Pons (tissue), 1 donor: ENCODE measurements around the gene PLXDC2.
"Not testable (repeated sequence)": the region's sequence is repeated elsewhere in the genome, so short reads cannot be mapped to it uniquely, and the experiment has no call there.

Experiments used
- DNase-seq: peaks from one replicate; pipeline ENCODE4 v3.0.0-alpha.2; 2016; ENCODE audit warnings: low spot score

PLXDC2 gene

DNA sequence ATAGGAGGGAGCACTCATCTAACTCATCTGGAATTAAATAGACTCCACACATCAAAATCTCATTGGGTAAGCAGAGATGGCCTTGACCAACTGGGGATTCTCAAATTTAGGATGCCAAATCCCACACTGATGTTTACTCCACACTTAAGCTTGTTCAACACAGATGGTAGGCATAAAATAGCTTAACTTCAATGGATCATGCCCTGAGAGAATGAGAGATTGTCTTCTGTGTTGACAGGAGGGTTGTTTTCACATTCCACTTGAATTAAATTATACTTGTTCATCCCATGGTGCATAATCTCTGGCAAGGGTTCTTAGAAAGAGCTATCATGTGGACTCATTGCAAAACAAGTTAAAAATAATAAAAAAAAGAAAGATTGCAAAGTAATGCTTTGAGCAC lies 391.4 kb downstream of the PLXDC2 start:
- no peak for DNase-seq

DNA sequence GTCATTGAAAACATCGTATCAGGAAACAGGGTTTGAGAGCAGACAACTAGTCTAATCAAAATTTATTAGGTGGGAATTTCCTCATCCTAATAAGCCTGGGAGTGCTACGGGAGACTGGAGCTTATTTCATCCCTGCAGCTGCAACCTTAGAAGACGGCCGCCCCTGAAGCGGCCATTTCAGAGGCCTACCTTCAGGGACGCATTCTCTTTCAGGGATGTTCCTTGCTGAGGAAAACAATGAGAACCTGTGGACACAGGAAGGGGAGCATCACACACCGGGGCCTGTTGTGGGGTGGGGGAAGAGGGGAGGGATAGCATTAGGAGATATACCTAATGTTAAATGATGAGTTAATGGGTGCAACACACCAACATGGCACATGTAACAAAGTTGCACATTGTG lies 392.9 kb downstream of the PLXDC2 start:
- not testable (repeated sequence) for DNase-seq

DNA sequence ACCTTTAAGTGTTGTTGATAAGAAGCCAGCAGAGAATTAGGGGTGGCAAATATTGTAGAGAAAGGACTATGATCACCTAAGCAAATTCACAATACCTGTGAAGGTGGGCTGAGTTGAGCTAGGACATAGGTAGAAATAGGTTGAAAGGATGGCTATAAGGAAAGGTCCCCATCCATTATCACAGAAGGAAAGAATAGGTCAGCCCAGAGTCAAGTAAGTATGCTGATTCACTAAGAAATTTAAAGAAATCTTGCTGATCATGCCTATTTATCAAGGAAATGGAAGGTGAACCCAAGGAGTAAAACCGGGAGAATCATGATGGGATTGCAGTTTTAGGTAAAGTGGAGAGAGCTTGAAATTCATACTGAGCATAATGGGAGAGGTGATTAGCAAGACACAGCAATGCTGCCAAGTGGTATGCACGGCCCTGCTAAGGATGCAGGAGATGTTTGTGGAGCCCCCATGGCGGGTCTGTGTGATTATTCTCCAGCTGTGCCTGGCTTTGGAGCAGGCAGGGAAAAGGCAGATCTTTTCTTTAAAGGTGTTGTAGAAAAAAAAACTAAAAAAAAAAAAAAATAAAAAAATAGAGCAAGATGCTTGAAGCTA lies 399.4 kb downstream of the PLXDC2 start:
- no peak for DNase-seq

DNA sequence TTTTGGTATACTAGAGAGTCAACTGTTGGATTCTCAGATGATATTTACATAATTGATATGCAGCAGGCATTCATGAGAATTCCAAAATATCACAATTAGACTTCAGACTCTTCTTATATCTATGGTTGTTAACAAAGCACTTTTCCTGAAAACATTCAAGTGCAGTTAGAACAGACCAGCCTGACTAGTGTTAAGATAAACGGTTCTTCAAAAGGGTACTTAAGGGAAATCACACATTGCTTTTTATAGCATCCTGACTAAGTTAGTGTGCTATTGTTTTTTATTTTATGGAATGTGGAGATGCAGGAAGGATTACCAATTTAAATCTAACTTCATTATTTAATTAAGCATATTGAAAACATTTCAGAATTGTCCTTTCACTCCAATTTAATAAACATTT lies 405.1 kb downstream of the PLXDC2 start:
- no peak for DNase-seq

DNA sequence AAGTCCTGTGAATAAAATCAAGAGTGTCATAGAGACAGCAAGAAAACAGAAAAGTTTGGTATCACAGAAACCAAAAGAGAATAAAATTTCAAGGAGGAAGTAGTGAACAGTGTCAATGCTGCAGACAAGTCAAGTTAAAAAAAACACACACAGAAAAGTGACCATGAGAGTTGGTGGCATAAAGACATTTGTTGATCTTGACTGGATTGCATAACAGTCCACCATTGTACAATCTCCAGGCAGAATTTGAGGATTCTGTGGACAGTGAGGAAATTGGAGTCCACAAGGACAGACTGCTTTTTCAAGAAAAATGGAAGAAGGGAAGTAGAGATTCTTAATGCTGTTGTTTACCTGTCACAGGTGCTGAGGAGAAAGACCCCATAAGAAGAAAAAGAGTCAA lies 412.5 kb downstream of the PLXDC2 start:
- no peak for DNase-seq

DNA sequence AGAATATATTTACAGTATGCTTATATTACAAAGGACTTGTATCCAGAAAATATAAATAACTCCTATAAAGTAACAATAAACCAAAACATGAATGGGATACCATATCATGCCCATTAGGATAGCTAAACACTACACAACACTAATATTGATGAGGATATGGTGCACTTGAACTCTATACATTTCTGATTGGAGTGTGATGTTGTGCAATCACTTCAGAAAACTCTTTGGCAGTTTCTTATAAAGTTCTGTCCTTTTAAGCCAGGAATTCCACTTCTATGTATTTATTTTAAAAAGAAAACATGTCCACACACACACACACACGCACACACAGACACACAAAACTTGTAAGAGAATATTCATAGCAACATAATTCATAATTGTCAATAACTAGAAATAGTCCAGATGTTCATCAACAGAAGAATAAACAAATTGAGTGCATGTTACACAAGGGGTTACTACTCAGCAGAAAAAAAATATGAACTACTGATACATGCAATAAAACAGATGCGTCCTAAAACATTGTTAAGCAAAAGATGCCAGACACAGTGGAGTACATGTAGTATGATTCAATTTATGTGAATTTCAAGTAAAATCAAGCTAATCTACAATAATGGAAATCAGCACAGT lies 416.0 kb downstream of the PLXDC2 start:
- no peak for DNase-seq

DNA sequence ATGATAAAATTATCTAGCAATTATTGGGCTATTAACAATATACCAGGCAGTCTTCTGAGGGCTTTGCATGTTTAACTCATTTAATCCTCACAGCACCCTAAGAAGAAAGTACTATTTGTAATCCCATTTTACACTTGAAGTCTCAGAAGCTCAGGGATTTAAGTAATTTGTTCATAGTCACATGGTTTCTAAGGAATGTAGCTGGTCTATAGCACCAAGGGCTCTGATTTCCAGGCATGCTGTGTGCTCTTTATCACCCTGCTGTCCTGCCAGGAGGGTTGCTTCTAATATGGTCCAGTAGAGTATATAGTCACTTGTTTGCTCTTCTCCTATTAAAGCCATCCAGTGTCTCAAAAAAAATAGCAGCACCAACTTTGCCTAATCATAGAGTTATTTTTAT lies 417.2 kb downstream of the PLXDC2 start:
- DNase-seq: no peak

DNA sequence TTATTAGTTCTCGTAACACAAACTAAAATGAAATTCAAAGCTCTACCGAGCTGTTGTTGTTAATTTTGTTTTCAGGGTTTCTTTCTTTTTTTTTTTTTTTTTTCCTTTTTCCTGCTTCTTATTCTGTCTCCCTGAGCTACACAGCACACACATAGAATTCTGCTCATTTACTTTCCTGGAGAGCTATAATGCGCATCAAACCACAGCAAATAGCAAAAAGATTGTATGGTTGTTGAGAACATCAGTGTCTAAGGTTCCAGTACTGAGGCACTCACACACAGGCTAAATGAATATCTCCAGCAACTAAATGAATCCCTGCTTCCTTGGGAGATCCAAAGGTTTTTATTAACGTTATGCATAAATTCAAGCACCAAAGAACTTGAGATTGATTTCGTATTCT lies 418.3 kb downstream of the PLXDC2 start:
- no peak for DNase-seq

DNA sequence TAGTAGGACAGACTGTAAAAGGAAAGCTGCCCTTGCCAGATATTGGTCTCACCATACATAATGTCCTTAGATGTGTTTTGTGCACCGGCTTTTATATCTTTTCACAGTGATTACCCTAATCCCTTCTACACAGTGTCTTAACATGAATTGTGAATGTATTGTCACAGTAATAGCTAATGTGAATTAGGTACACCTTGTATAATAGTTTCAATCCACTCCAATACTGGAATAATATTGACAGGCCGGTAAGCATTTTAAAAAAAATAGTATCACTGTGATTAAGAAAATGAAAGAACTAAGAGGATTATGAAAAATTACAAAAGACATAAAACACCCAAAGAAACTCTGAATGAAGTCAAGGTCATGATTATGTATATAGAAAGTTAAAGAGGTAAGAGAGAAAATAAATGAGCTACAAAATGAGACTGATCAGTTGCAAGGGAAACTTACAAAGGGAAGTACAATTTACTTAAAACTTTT lies 420.9 kb downstream of the PLXDC2 start:
- DNase-seq: no peak

DNA sequence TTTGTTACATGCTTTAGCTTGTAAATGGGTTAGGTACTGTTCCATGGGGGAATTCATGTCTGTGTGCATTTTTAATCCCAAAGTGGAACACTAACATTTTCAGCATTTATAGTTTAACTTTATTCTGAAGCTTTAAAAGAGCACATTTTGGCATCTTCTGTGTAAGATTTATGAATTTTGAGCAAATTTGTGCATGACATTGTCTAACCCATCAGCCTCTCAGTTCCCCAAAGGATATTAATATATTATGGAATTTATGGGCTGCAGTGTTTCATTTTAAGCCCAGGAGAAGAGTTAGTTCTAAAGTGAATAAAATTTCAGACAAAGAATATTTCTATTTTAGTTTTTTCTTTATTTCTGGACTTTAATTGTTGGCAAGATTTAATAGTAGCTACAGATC lies 421.4 kb downstream of the PLXDC2 start:
- DNase-seq: no peak

DNA sequence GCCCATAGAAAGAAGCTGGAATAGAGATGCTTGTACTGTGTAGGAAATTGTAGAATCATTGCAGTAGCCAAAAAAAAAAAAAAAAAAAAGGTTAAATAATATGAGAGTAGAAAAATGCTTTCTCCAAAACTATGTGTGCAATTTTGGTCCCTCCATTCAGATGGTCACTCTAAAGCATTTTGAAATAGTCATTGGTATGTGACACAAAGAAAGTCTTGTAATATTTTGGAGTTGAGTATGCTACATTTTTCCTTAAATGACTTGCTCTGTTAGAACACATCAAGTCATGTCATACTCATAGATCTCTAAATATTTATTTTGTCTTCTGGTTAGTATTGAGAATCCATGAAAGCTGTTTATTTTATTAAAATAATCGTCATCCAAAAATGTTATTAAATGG lies 424.4 kb downstream of the PLXDC2 start:
- DNase-seq: no peak

DNA sequence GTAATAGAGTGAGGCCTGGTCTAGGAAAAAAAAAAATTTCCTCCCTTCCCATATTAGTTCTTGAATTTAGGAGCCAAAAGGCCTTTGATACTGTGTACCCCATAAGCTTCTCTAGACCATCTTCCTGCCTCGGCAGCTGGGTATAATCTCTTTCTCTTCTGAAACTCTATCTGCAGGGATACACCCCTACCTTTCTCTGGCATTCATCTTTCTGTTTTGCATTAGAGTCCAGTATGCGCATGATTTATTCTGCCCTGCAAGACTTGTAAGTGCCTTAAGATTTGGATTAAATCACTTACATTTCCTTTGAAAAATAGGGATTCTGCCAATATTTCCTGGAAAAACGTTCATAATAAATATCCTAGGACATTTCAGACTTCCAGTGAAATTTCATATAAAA lies 431.2 kb downstream of the PLXDC2 start:
- DNase-seq: no peak

DNA sequence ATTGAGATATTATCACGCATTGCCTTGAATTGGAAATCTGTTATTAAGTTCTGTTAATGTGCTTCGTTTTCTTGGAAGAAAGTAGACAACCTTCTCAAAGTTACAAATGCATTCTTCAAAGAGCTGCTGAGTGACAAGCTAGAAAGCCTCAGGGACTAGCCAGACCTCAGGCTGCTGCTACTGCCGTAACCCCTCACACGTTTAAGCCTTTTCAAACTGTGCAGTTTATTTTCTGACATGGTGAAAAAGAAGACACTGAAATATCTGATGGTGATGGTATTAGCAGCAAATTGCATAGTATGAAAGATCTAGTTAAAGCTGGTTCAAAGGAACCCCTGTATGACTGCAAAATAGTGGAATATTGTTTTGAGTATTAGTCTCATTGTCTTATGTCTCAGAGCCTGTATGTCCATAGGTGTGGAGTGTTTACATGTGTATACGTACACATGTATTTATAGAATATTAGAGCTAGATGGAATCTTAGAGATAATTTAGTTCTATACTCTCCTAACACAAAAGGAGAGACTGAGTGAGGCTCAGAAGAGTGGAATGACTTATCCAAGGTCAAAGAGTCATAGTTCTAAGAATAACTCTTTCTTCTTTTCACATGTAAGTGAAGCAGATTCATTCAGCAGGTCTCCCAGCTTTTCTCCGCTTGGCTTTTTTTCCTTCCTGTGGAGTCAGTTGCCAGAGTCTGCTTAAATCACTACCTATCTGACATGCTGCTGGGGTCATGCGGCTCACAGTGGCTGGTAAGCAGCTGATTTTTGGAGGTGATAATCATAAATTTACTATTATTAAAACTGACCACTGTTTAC lies 431.9 kb downstream of the PLXDC2 start:
- no peak for DNase-seq

DNA sequence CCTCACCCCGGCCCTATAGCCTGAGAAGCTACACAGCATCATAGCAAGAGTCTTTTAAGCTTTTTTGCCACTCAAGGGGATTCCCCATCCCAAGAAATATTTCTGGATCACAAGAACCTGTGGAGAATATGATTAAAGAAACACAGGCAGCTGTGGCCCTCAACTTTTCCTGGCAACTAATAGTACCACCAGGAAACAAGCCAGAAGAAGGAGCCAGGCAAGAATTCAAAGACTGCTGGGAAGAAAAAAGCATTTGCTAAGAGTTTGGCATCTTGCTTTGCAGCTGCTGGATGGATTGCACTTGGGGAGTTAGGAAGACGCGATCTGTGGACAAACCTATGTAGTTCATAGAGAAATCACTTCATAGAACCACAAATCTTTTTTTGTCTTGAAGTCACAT lies 437.8 kb downstream of the PLXDC2 start:
- peak; percentile 52 for DNase-seq

DNA sequence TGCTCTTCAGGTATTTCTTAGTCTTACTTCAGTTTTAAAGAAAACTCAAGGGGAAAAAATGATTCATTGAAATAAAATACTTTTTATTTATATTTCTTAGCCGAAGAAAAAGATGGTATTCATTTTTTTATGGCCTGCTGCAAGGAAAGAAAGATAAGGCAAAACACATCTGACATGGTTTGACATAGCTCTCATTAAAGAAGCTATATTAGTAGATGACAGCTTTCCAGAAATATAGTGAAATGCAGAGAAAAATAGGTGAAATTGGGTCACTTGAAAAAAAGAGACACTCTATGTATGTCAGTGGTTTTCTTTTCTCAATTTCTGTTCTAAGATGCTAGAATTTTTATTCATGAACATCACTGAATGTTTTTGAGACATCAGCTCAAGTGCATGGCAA lies 438.3 kb downstream of the PLXDC2 start:
- no peak for DNase-seq

DNA sequence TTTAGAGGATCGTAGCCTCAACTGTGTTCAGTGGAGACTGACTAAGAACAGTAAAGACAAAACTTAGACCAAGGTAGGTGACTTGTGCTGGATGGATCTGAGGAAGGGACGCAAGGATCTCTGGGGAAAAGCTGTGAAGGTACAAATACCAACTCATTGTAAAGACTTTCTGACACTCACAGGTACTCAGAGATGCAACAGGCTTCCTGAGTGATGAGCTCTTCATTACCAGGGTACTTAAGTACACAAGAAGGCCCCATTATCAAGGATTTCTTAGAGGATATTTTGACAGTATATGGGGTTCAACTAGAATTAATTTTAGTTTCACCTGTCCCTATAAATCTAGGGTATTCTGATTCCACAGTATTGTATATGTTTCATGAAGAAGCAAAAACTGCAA lies 440.7 kb downstream of the PLXDC2 start:
- DNase-seq: no peak

DNA sequence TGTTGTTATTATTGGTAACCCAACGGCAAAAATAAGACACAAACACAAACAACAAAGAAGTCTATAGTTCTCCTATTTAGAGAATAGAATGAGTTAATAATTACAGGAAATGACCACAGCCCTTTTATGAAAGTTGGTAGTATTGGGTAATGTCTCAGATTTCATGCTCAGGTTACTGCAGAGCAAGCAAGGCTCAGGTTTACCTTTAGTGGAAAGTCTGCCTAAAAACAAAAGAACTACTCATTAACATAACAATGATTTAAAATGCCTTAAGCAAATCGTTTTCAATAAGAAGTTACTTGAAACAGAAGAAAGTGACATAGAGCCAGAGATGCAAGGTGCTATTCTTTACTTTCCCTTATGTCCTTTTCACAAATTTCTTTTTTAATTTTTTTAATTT lies 441.2 kb downstream of the PLXDC2 start:
- no peak for DNase-seq

DNA sequence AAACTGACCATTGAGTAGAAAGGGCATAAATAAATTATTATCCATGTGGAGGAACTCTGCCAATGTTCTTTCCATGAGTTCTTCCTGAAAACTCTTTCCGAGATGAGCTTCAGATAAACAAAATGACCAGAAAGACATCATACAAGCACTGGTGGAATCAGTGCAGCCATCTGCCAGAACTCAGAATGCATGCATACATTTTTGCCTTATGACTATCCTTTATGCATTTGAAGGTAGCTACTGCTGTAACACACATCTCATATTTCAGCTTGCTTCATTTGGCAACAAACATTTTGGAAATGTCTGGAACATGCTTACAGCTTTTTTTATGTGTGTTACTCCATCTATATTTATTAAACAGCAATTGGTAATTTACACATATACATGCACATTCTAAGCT lies 448.9 kb downstream of the PLXDC2 start:
- no peak for DNase-seq

DNA sequence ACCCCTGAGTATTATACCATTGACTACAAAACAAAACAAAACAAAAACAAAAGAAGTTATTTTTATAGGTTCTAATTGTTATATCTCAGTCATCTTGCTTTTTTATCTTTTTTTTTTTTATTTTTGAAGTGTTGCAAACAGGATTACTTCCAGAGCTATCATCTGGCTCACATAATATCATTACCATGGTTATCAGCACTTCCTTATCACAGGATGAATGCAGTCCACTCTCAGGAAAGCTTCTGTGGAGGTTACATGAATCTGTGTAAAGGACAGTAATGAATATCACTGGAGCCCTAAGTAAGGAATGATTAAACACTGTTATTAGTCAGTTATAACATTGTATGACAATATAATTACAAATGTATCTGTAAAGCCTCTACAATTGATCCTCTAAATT lies 451.5 kb downstream of the PLXDC2 start:
- DNase-seq: no peak

DNA sequence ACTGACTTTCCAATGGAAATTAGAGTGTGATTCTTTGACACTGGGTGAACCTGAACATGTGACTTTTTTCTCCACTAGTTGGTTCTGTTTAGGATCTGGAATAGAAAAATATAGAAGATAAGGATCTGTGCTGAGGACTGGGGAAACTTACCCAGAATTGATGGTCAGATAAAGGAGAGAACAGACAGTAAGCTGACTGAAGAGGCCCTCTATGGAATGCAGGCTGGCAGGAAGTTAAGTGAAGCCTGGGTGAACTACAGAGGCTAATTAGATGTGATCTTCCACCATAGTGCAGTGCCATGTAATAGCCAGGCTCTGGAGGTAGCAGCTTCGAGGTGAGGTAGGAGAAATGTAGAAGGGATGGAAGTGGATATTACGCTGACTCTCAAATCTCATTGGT lies 455.3 kb downstream of the PLXDC2 start:
- DNase-seq: no peak

DNA sequence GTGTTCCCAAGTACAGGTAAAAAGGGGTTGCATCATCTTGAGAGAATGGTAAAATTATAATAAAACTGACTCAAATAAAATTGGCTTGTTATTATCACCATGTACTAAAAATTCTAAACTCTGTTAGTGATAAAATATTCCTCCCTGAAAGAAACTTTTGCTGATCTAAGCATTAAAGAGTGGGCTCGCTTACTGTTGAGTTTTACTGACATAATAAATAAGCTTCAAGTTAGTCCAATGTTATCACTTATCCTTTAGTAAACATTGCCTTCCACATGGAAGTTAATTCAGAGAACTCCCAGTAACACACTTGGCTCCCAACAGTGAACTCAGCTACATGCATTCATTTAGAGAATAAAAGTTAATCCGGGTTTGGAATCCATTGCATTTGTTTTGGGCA lies 456.4 kb downstream of the PLXDC2 start:
- DNase-seq: no peak

DNA sequence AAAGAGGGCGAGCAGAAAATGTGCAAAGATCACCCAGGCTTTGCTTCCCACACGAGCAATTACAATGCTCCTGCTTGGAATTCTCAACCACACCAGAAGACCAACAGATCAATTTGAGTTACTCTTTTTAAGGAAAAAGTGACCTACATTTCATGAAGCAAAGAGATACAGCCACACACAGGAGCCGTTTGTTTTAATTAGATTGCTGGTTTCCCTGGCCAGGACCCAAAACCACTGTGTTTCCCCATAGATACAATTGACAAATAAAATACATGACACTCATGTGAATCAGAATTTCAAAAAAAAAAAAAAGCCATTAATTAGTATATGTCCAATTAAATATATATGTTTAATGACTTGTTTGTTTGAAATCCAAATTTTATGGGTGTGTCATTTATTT lies 458.3 kb downstream of the PLXDC2 start:
- DNase-seq: no peak
